ENCODE data around the gene PTPRK. TPM values are rescaled to one million over a fixed set of nuclear protein-coding genes. Genes with fewer than 3 reads are reported as not detected.

Gene PTPRK
- total RNA-seq, 4 donors from 2014 or later: 34.6 to 56.5 (median 47.0) TPM

GRCh38 chr6:128278836-128279235 is 241.6 kb downstream of the PTPRK start:
- no peak for DNase-seq
- Histone ChIP-seq H3K9me3 (no peaks in the 10 kb centered on the region), H3K4me3 (replicated peaks in 1 of 3) (no peak overlapping the region), H3K4me1 (no peaks in the 10 kb centered on the region), H3K27me3 (no peaks in the 10 kb centered on the region), H3K27ac (no peak overlapping the region), H3K36me3 (no peaks in the 10 kb centered on the region)
- intact Hi-C loops (cut with DNase I): no loop called here
- WGBS, 2 donors: 88 to 95% methylated on average over 1 of the region's 1 CpG
- TF ChIP-seq POLR2A (IDR thresholded peaks at IDR 0.05) (no peak), CTCF (IDR thresholded peaks at IDR 0.05) (no peak)

- 93 to 95% methylated on average over 3 of the region's 3 CpGs for WGBS, 2 donors
Measured at GRCh38 chr6:128277379-128277778, 243.0 kb downstream of the PTPRK start.

GRCh38 chr6:128276311-128276710 is 244.1 kb downstream of the PTPRK start:
- H3K27me3 ChIP-seq: no peaks in the 10 kb centered on the region
- intact Hi-C loops (cut with DNase I): no loop called here
- H3K27ac ChIP-seq: no peak overlapping the region
- no peaks in the 10 kb centered on the region for H3K9me3 ChIP-seq
- no peak for TF ChIP-seq POLR2A (IDR thresholded peaks at IDR 0.05)
- no peak for TF ChIP-seq CTCF (IDR thresholded peaks at IDR 0.05)
- H3K4me1 ChIP-seq: no peaks in the 10 kb centered on the region
- H3K36me3 ChIP-seq: no peaks in the 10 kb centered on the region
- DNase-seq: no peak
- no peak overlapping the region for H3K4me3 ChIP-seq (replicated peaks in 1 of 3)

More at GRCh38 chr6:128277379-128277778, 243.0 kb downstream of the PTPRK start:
- DNase-seq: no peak
- no peaks in the 10 kb centered on the region for H3K9me3 ChIP-seq
- no peak for TF ChIP-seq CTCF (IDR thresholded peaks at IDR 0.05)
- TF ChIP-seq POLR2A (IDR thresholded peaks at IDR 0.05): no peak
- H3K27me3 ChIP-seq: no peaks in the 10 kb centered on the region
- H3K4me3 ChIP-seq (replicated peaks in 1 of 3): no peak overlapping the region
- no peaks in the 10 kb centered on the region for H3K36me3 ChIP-seq
- no peaks in the 10 kb centered on the region for H3K4me1 ChIP-seq
- intact Hi-C loops (cut with DNase I): no loop called here
- no peak overlapping the region for H3K27ac ChIP-seq

GRCh38 chr6:128275681-128276080 is 244.7 kb downstream of the PTPRK start:
- no peak for TF ChIP-seq CTCF (IDR thresholded peaks at IDR 0.05)
- TF ChIP-seq POLR2A (IDR thresholded peaks at IDR 0.05): no peak
- H3K27ac ChIP-seq: no peak overlapping the region
- no peak for DNase-seq
- H3K9me3 ChIP-seq: no peaks in the 10 kb centered on the region
- no peaks in the 10 kb centered on the region for H3K27me3 ChIP-seq
- no peak overlapping the region for H3K4me3 ChIP-seq (replicated peaks in 1 of 3)
- no peaks in the 10 kb centered on the region for H3K36me3 ChIP-seq
- no peaks in the 10 kb centered on the region for H3K4me1 ChIP-seq
- intact Hi-C loops (cut with DNase I): no loop called here

- no peak overlapping the region for H3K4me3 ChIP-seq (replicated peaks in 1 of 3)
- H3K27me3 ChIP-seq: no peaks in the 10 kb centered on the region
- no peak overlapping the region for H3K27ac ChIP-seq
- H3K4me1 ChIP-seq: no peaks in the 10 kb centered on the region
- intact Hi-C loops (cut with DNase I): no loop called here
- no peaks in the 10 kb centered on the region for H3K9me3 ChIP-seq
- TF ChIP-seq POLR2A (IDR thresholded peaks at IDR 0.05) (no peak), CTCF (IDR thresholded peaks at IDR 0.05) (no peak)
- H3K36me3 ChIP-seq: no peaks in the 10 kb centered on the region
- WGBS, 2 donors: 77 to 78% methylated on average over 1 of the region's 1 CpG
- DNase-seq: no peak
Measured at GRCh38 chr6:128275030-128275429, 245.4 kb downstream of the PTPRK start.

Data from thyroid gland (tissue), 4 donors.